ENCODE results near the gene PARP3. TPM values are rescaled to one million over a fixed set of nuclear protein-coding genes. Genes with fewer than 3 reads are reported as not detected.
"Not testable (repeated sequence)": the region's sequence is repeated elsewhere in the genome, so short reads cannot be mapped to it uniquely, and the experiment has no call there.

The PARP3 gene
- total RNA-seq, 1 donor from 2014 or later = 14.3 TPM

GRCh38 chr3:51986010-51986947, 44.1 kb downstream of the PARP3 start:
- H3K4me1 ChIP-seq = peaks cover 42% of the 10 kb centered on the region
- H3K9me3 ChIP-seq (replicated peaks) = no peaks in the 10 kb centered on the region
- intact Hi-C loops (cut with micrococcal nuclease) = no loop called here
- DNase-seq = no peak
- H3K27me3 ChIP-seq (ENCODE audit: low read depth) = no peaks in the 10 kb centered on the region
- H3K4me3 ChIP-seq = no peak overlapping the region
- no peak for TF ChIP-seq CTCF (IDR thresholded peaks at IDR 0.05; ENCODE audit: borderline replicate concordance)
- H3K36me3 ChIP-seq = no peaks in the 10 kb centered on the region
- no peak overlapping the region for H3K27ac ChIP-seq (replicated peaks)

- Histone ChIP-seq H3K36me3 (peaks cover 8% of the 10 kb centered on the region), H3K27me3 (ENCODE audit: low read depth) (no peaks in the 10 kb centered on the region), H3K4me3 (no peak overlapping the region), H3K9me3 (replicated peaks) (no peaks in the 10 kb centered on the region), H3K27ac (replicated peaks) (no peak overlapping the region), H3K4me1 (peaks cover 30% of the 10 kb centered on the region)
- intact Hi-C loops (cut with micrococcal nuclease) = no loop called here
- TF ChIP-seq CTCF (IDR thresholded peaks at IDR 0.05; ENCODE audit: borderline replicate concordance) = no peak
- no peak for DNase-seq
Observed at GRCh38 chr3:51987568-51987967, 45.4 kb downstream of the PARP3 start.

- no peak for DNase-seq
- no peak overlapping the region for H3K4me3 ChIP-seq
- no peak for TF ChIP-seq CTCF (IDR thresholded peaks at IDR 0.05; ENCODE audit: borderline replicate concordance)
- intact Hi-C loops (cut with micrococcal nuclease) = no loop called here
- peaks cover 17% of the 10 kb centered on the region for H3K36me3 ChIP-seq
- peaks cover 32% of the 10 kb centered on the region for H3K4me1 ChIP-seq
- H3K27ac ChIP-seq (replicated peaks) = no peak overlapping the region
- H3K9me3 ChIP-seq (replicated peaks) = no peaks in the 10 kb centered on the region
- H3K27me3 ChIP-seq (ENCODE audit: low read depth) = no peaks in the 10 kb centered on the region
Observed at GRCh38 chr3:51988286-51989146, 46.4 kb downstream of the PARP3 start.

- Histone ChIP-seq H3K4me1 (peaks cover 42% of the 10 kb centered on the region), H3K36me3 (peaks cover 32% of the 10 kb centered on the region)
- H3K27me3 ChIP-seq (ENCODE audit: low read depth); H3K27ac ChIP-seq (replicated peaks); DNase-seq; H3K9me3 ChIP-seq (replicated peaks); intact Hi-C loops (cut with micrococcal nuclease); H3K4me3 ChIP-seq: not testable (repeated sequence)
Observed at GRCh38 chr3:51990501-51990971, 48.4 kb downstream of the PARP3 start.

- Histone ChIP-seq H3K4me1 (peaks cover 46% of the 10 kb centered on the region), H3K27me3 (ENCODE audit: low read depth) (no peaks in the 10 kb centered on the region), H3K27ac (replicated peaks) (no peak overlapping the region), H3K36me3 (peaks cover 32% of the 10 kb centered on the region), H3K4me3 (no peak overlapping the region), H3K9me3 (replicated peaks) (no peaks in the 10 kb centered on the region)
- intact Hi-C loops (cut with micrococcal nuclease) = no loop called here
- no peak for TF ChIP-seq CTCF (IDR thresholded peaks at IDR 0.05; ENCODE audit: borderline replicate concordance)
- DNase-seq = no peak
Observed at GRCh38 chr3:51992017-51992682, 50.0 kb downstream of the PARP3 start.

- Histone ChIP-seq H3K36me3 (peaks cover 32% of the 10 kb centered on the region), H3K4me1 (peaks cover 46% of the 10 kb centered on the region)
- H3K27ac ChIP-seq (replicated peaks); intact Hi-C loops (cut with micrococcal nuclease); DNase-seq; H3K4me3 ChIP-seq; H3K27me3 ChIP-seq (ENCODE audit: low read depth); H3K9me3 ChIP-seq (replicated peaks): not testable (repeated sequence)
Observed at GRCh38 chr3:51993657-51994056, 51.5 kb downstream of the PARP3 start.
